Activated CD4-positive, alpha-beta T cell treated with anti-CD3 and anti-CD28 coated beads, Interleukin-2, amount 50 U/mL, for 24 hours (primary cell): Measurements from ENCODE around the gene DTD2.
"Not testable (repeated sequence)": the region's sequence is repeated elsewhere in the genome, so short reads cannot be mapped to it uniquely, and the experiment has no call there.

Source experiments
- DNase-seq, 2 donors: peaks; one replicate each; pipeline ENCODE4 v3.0.0-alpha.2; 2020; ENCODE audit warnings: low read depth in 1 of 2, low spot score in 1 of 2

DTD2 gene

GRCh38 chr14:31456841-31457664 is at the start of gene DTD2:
Gene DTD2 (minus strand): TSS chr14:31457506. CDS start chr14:31457393, 113 bp downstream.
- DNase-seq: peak; percentile 79 to 86

DNA sequence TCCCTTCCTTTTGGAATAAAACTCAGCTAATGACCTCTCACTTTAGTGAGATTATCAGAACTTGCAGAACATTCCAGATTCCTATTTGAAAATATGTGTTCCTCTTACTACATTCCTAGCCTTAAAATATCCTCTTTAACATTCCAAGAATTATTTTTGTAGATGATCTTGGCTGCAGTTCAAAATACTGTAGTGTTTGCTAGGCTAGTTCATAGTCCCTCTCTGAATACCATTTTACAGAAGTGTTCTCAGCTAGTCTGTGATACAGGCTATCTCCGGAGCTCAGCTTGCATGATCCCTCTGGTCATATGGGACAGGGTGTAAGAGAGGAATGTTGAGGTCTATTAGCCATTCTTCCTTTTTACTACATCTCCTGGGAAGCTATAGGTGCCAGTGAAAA is 48.1 kb upstream of the DTD2 start:
- DNase-seq: no peak

GRCh38 chr14:31501870-31502269 is 44.6 kb upstream of the DTD2 start:
- no peak for DNase-seq

- no peak for DNase-seq
Measured at GRCh38 chr14:31492759-31493498, 35.6 kb upstream of the DTD2 start.

GRCh38 chr14:31489691-31490090 is 32.4 kb upstream of the DTD2 start:
- no peak for DNase-seq

GRCh38 chr14:31487886-31488285 is 30.6 kb upstream of the DTD2 start, which contains the start of gene GPR33:
Gene GPR33 (minus strand): TSS chr14:31488039. CDS start chr14:31483965, 4,074 bp downstream.
- no peak for DNase-seq

GRCh38 chr14:31486764-31487163 is 29.5 kb upstream of the DTD2 start:
- no peak for DNase-seq

DNA sequence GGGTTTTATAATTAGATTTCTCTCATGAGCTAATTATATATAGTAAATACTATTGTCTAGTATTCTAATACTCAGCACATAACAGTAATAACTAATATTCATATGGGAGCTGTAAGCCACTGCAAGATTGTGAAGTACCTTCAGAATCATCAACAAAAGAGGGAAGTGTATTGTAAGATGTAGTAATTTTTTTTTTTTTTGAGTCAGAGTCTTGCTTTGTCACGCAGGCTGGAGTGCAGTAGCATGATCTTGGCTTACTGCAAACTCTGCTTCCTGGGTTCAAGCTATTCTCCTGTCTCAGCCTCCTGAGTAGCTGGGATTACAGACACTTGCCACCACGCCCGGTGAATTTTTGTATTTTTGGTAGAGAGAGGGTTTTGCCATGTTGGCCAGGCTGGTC is 27.4 kb upstream of the DTD2 start:
- no peak for DNase-seq

GRCh38 chr14:31480156-31480555 is 22.9 kb upstream of the DTD2 start:
- DNase-seq: no peak

GRCh38 chr14:31479027-31479426 is 21.7 kb upstream of the DTD2 start:
- no peak for DNase-seq

GRCh38 chr14:31477248-31477647 is 19.9 kb upstream of the DTD2 start:
- no peak for DNase-seq

DNA sequence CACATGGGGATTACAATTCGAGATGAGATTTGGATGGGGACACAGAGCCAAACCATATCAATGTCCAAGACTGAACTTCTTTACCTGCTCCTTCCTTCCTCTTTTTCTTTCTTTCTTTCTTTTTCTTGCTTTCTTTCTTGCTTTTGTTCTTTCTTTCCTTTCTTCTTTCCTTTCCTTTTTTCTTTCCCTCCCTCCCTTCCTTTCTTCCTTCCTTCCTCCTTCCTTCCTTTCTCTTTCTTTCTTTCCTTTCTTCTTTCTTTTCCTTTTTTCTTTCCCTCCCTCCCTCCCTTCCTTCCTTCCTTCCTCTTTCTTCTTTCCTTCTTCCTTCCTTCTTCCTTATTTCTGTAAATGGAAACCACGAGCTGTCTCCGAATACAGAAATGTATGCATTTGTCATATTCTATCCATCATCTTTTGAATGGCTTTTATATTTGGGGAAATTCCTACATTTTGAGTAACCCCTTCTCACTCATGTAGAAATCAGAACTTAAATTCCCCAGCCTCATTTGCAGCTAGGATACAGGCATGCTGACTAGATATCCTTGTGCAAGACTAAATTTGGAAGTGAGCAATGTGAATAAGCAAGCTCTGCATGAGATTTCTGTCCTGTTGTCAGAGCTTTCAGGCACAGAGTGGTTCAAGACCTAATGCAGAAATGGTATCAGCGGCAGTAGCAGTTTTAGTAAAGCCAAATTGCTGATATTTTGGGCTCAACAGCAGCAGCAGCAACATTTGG is 19.0 kb upstream of the DTD2 start:
- no peak for DNase-seq

DNA sequence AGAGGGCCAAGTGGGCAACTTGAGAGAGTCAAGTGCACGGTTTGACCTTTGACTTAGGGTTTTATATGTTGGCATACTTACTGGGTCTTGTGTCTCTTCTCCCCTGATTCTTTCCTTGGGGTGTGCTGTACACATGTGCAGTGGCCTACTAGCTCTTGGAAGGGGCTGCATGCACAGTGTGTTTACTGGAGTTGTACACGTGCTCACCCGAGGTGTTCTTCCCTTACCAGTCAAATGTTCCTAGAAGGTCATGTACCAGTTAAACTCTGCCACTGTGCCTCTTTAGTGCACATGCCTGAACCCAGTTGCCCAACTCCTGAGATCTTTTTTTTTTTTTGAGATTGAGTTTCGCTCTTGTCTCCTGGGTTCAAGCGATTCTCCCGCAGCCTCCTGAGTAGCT is 9.2 kb upstream of the DTD2 start:
- no peak for DNase-seq

DNA sequence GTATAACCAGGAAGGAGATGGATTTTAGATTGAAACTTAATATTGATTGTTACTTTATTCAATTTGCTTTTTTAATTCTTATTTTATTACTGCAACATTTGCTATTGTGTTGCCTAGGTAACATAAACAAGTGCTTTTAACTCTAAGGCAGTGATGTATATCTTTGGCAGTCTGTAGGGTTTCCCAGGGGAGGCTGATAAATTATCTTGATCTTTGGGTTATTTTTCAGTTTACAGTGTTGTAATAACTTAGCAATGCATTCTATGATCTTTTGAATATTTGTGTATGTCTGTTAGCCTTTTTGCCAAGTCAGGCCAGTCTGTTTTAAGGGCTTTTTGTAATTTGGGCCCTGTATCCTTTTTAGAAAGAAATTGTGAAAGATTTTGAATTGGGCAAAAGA is 7.8 kb upstream of the DTD2 start:
- no peak for DNase-seq

GRCh38 chr14:31462450-31462849 is 5.1 kb upstream of the DTD2 start:
- DNase-seq: not testable (repeated sequence)

DNA sequence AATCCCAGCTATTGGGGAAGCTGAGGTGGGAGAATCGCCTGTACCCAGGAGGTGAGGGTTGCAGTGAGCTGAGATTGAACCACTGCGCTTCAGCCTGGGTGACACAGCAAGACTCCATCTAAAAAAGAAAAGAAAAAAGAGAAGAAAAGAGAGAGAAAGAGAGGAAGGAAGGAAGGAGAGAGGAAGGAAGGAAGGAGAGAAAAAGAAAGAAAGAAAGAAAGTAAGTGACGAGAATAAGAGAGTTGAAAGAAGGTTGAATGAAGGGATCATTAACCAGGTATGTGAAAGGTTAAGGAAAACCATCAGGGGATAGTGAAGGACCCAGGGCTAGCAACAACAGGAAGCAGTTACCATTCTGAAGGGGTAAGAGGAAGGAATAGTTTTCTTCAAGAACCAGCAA is 4.2 kb upstream of the DTD2 start:
- DNase-seq: no peak

- DNase-seq: no peak
Measured at GRCh38 chr14:31457665-31458659, 656 bp upstream of the DTD2 start.

- no peak for DNase-seq
Measured at GRCh38 chr14:31449971-31450610, 7.2 kb downstream of the DTD2 start.

GRCh38 chr14:31449136-31449535 is 8.2 kb downstream of the DTD2 start:
- no peak for DNase-seq

DNA sequence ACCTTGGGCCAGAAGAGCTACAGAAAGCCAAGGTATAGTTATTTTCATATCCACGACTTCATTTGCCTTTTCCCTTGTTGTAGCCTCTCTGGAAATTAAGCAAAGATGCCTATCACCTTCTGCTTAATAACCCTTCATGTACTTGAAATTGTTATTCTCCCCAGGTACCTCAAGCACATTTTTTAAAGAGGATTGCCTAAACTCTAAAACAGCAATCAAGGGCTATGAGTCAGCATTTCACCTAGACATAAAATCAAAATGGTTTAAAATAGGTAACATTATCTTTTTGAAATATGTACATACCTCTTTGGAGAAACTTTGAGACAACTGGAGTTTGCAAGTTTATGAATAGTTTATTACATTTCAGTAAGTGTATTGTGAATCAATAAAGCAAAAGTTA is 11.6 kb downstream of the DTD2 start:
- no peak for DNase-seq
